Body of pancreas (tissue), 4 donors: ENCODE data around the gene ZNF273.

Experiments used
- POLR2A ChIP-seq, 3 donors: fragments of 450-650 bp; IDR thresholded peaks; one replicate each; pipeline ENCODE4 v1.6.1; 2016; ENCODE audit warnings: antibody characterized with exemption in 3 of 3, mild to moderate bottlenecking in 2 of 3
- TF ChIP-seq, protein P1 (sequence below), 7 experiments: fragments of 450-650 bp in 4 of 7; fragments of 200-600 bp in 3 of 7; sonication (generic) in 3 of 7; IDR thresholded peaks; one replicate each; pipeline ENCODE4 v1.5.1; 2016 to 2019; ENCODE audit warnings: antibody characterized with exemption in 7 of 7

DNA sequence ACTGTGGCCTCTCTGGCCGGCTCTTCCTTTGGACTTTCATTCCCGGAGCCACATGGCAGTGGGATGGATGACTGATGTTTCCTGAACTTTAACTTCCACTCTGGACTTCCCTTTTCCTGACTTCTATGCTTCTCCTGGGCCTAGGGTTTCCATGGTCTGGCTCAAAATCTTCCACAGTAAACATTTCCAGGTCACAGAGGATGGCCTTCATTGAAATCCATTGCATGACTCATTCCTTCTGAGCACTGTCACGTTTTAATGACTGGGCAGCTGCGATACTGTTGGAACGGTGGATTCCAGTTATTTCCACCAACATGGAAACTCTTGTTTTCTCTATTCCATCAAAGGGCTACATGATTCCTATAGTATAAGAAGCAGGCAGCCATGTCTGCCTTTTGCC lies 24.4 kb upstream of the ZNF273 start:
- TF ChIP-seq, protein P1, sequence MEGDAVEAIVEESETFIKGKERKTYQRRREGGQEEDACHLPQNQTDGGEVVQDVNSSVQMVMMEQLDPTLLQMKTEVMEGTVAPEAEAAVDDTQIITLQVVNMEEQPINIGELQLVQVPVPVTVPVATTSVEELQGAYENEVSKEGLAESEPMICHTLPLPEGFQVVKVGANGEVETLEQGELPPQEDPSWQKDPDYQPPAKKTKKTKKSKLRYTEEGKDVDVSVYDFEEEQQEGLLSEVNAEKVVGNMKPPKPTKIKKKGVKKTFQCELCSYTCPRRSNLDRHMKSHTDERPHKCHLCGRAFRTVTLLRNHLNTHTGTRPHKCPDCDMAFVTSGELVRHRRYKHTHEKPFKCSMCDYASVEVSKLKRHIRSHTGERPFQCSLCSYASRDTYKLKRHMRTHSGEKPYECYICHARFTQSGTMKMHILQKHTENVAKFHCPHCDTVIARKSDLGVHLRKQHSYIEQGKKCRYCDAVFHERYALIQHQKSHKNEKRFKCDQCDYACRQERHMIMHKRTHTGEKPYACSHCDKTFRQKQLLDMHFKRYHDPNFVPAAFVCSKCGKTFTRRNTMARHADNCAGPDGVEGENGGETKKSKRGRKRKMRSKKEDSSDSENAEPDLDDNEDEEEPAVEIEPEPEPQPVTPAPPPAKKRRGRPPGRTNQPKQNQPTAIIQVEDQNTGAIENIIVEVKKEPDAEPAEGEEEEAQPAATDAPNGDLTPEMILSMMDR (IDR thresholded peaks at IDR 0.05) = no peak
- TF ChIP-seq POLR2A (IDR thresholded peaks at IDR 0.05) = no peak
